HUES48 (cell line): ENCODE data around the gene ACVR2A.

Source experiments
- H3K27ac ChIP-seq: one replicate; pipeline ENCODE4 v1.7.0; 2013; ENCODE audit warnings: low read depth, low read length, inconsistent platforms
- H3K27me3 ChIP-seq: 2 replicates; pipeline ENCODE4 v1.6.1; 2013; ENCODE audit warnings: mild to moderate bottlenecking, low read length; ENCODE audit not compliant: control insufficient read depth, insufficient read depth
- H3K36me3 ChIP-seq: 2 replicates; pipeline ENCODE4 v1.6.1; 2013; ENCODE audit warnings: low read length; ENCODE audit not compliant: control insufficient read depth, insufficient read depth
- H3K4me1 ChIP-seq: 2 replicates; pipeline ENCODE4 v1.6.1; 2013; ENCODE audit warnings: mild to moderate bottlenecking, low read length; ENCODE audit not compliant: control insufficient read depth, insufficient read depth
- H3K4me3 ChIP-seq: 2 replicates; pipeline ENCODE4 v1.5.1; 2013; ENCODE audit warnings: mild to moderate bottlenecking, low read depth, low read length
- H3K9ac ChIP-seq: 2 replicates; pipeline ENCODE4 v1.6.1; 2013; ENCODE audit warnings: mild to moderate bottlenecking, low read depth, low read length, moderate library complexity
- H3K9me3 ChIP-seq: 2 replicates; pipeline ENCODE4 v1.6.1; 2013; ENCODE audit warnings: low read length; ENCODE audit not compliant: control insufficient read depth, insufficient read depth

The ACVR2A gene

DNA sequence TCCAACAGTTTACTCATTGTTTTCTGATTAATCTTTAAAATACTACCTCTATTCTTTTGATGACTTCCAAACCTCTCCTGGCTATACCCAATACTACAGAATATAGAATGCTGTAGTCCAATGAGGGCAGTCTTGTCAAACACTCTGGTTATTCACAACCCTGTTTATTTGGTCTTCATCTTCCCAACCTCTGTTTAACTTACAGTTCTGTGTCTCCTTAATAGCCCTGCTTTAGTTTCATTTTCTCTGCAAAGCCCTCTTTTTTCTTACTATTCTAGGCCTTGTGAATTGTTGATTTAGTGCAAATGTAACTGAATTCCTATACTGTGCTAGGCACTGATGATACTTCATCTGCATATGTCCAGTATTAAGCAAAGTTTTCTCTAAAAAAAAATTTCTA is 40.0 kb downstream of the ACVR2A start:
- H3K27ac ChIP-seq = no peak overlapping the region
- H3K4me1 ChIP-seq = peaks cover 16% of the 10 kb centered on the region
- no peak overlapping the region for H3K4me3 ChIP-seq
- no peaks in the 10 kb centered on the region for H3K36me3 ChIP-seq
- H3K9me3 ChIP-seq = no peaks in the 10 kb centered on the region
- H3K9ac ChIP-seq = no peak overlapping the region
- no peaks in the 10 kb centered on the region for H3K27me3 ChIP-seq

DNA sequence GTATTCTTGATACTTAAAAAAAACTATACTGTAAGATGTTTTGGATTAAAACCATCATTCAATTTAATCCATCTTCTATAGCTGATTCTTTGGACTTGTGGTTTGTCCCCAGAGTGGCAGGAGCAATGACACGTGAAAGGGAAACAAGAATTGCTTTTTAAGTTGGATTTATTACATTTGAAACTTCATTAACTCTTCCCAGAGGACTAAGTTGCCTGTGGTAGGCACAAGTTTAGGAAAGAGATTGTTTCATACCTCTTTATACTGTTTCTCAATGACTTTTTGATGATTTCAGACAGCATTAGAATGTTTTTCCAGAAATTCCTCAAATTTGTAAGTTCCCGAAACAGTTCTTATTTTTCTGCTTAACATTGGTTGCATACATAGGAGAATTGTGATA is 41.3 kb downstream of the ACVR2A start:
- Histone ChIP-seq H3K4me3 (no peak overlapping the region), H3K9me3 (no peaks in the 10 kb centered on the region), H3K4me1 (peaks cover 16% of the 10 kb centered on the region)

GRCh38 chr2:147888680-147889079 is 43.9 kb downstream of the ACVR2A start:
- H3K9ac ChIP-seq = no peak overlapping the region
- no peak overlapping the region for H3K4me3 ChIP-seq
- H3K27me3 ChIP-seq = no peaks in the 10 kb centered on the region
- no peak overlapping the region for H3K27ac ChIP-seq
- no peaks in the 10 kb centered on the region for H3K9me3 ChIP-seq
- H3K36me3 ChIP-seq = no peaks in the 10 kb centered on the region
- H3K4me1 ChIP-seq = peaks cover 12% of the 10 kb centered on the region

More for the DNA sequence above, 41.3 kb downstream of the ACVR2A start:
- Histone ChIP-seq H3K36me3 (no peaks in the 10 kb centered on the region), H3K27ac (no peak overlapping the region), H3K27me3 (no peaks in the 10 kb centered on the region), H3K9ac (no peak overlapping the region)

DNA sequence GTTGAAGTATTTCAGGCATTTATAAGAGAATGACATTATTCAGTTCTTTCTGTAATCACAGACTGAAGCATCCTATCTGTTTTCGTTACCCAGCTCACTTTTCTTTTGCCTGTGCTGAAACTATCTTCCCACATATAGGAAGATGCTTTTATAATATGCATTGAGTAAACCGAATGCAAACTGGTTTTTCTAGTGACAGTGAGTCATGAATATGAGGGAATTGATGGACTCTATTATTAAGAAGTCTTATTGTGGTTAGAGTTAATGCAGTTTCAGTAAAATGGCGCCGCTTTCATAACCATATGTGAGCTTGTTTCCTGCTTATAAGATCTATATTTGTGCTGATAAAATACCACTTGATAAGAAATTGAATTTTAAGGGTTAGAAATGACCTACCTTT is 59.2 kb downstream of the ACVR2A start:
- H3K27ac ChIP-seq = no peak overlapping the region
- no peaks in the 10 kb centered on the region for H3K9me3 ChIP-seq
- H3K27me3 ChIP-seq = no peaks in the 10 kb centered on the region
- H3K36me3 ChIP-seq = peaks cover 8% of the 10 kb centered on the region; the same call in 1 of the 2 replicates
- H3K4me1 ChIP-seq = no peaks in the 10 kb centered on the region
- H3K9ac ChIP-seq = no peak overlapping the region
- no peak overlapping the region for H3K4me3 ChIP-seq

GRCh38 chr2:147909178-147909577 is 64.3 kb downstream of the ACVR2A start:
- H3K36me3 ChIP-seq = no peaks in the 10 kb centered on the region
- no peaks in the 10 kb centered on the region for H3K9me3 ChIP-seq
- no peaks in the 10 kb centered on the region for H3K27me3 ChIP-seq
- no peak overlapping the region for H3K27ac ChIP-seq
- H3K4me3 ChIP-seq = no peak overlapping the region
- no peak overlapping the region for H3K9ac ChIP-seq
- H3K4me1 ChIP-seq = no peaks in the 10 kb centered on the region

GRCh38 chr2:147910990-147911473 is 66.2 kb downstream of the ACVR2A start:
- no peaks in the 10 kb centered on the region for H3K4me1 ChIP-seq
- no peak overlapping the region for H3K27ac ChIP-seq
- H3K9me3 ChIP-seq = no peaks in the 10 kb centered on the region
- no peak overlapping the region for H3K9ac ChIP-seq
- no peaks in the 10 kb centered on the region for H3K36me3 ChIP-seq
- H3K27me3 ChIP-seq = no peaks in the 10 kb centered on the region
- no peak overlapping the region for H3K4me3 ChIP-seq

GRCh38 chr2:147913701-147914480 is 69.1 kb downstream of the ACVR2A start:
- Histone ChIP-seq H3K9me3 (no peaks in the 10 kb centered on the region), H3K27ac (no peak overlapping the region), H3K4me3 (no peak overlapping the region), H3K4me1 (no peaks in the 10 kb centered on the region), H3K27me3 (no peaks in the 10 kb centered on the region), H3K9ac (no peak overlapping the region), H3K36me3 (peaks cover 7% of the 10 kb centered on the region)

DNA sequence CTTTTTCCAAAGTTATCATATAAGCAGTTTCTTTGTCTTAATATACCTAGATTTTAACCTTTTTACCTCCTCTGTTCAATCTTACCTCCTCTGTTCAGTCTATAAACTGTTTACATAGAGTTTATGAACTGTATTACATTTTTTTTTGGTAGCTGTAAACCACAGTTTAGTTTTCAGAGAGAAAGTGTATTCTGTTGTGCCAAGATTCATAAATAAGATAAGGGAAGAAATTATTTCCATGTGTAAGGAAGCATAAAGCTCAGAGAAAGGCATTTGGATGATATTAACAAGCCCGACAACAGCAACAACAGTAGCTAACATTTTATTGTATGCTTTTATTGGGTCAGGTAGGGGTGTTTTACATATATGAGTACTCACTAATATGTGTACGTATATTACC is 71.2 kb downstream of the ACVR2A start:
- no peak overlapping the region for H3K9ac ChIP-seq
- H3K4me1 ChIP-seq = no peaks in the 10 kb centered on the region
- H3K27ac ChIP-seq = no peak overlapping the region
- H3K36me3 ChIP-seq = peaks cover 10% of the 10 kb centered on the region
- no peaks in the 10 kb centered on the region for H3K27me3 ChIP-seq
- H3K9me3 ChIP-seq = no peaks in the 10 kb centered on the region
- no peak overlapping the region for H3K4me3 ChIP-seq

DNA sequence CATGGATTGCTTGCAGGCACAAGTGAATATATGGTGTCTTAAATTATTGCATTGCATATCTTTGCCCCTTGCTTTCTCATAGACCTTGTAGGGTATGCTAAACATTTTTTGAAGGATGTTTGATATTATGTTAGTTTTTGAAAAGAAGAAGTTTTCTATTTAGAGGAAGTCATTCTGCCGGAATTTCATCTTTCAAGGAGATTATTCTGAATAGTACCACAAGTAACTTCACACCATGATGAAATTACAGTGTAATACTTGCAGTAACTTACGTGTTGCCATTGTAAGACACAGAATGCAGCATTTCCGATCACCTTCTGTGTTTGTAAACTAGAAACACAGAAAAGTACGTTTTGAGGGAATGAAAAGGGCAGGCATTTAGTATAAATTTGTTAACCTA is 71.9 kb downstream of the ACVR2A start:
- H3K27me3 ChIP-seq = no peaks in the 10 kb centered on the region
- no peaks in the 10 kb centered on the region for H3K4me1 ChIP-seq
- H3K4me3 ChIP-seq = no peak overlapping the region
- H3K36me3 ChIP-seq = peaks cover 10% of the 10 kb centered on the region
- H3K9me3 ChIP-seq = no peaks in the 10 kb centered on the region
- H3K9ac ChIP-seq = no peak overlapping the region
- no peak overlapping the region for H3K27ac ChIP-seq

GRCh38 chr2:147917161-147917560 is 72.3 kb downstream of the ACVR2A start:
- Histone ChIP-seq H3K27ac (no peak overlapping the region), H3K4me3 (no peak overlapping the region), H3K36me3 (peaks cover 10% of the 10 kb centered on the region), H3K4me1 (no peaks in the 10 kb centered on the region), H3K27me3 (no peaks in the 10 kb centered on the region), H3K9ac (no peak overlapping the region), H3K9me3 (no peaks in the 10 kb centered on the region)

- no peaks in the 10 kb centered on the region for H3K9me3 ChIP-seq
- H3K27me3 ChIP-seq = no peaks in the 10 kb centered on the region
- H3K4me1 ChIP-seq = no peaks in the 10 kb centered on the region
These were observed 79.0 kb downstream of the ACVR2A start for GRCh38 chr2:147923846-147924245.

More at GRCh38 chr2:147923846-147924245, 79.0 kb downstream of the ACVR2A start:
- peaks cover 17% of the 10 kb centered on the region; the same call in 1 of the 2 replicates for H3K36me3 ChIP-seq
- H3K4me3 ChIP-seq = no peak overlapping the region
- no peak overlapping the region for H3K27ac ChIP-seq
- no peak overlapping the region for H3K9ac ChIP-seq
